ENCODE measurements around the gene FOXJ2.
"Not testable (repeated sequence)": the region's sequence is repeated elsewhere in the genome, so short reads cannot be mapped to it uniquely, and the experiment has no call there.

The FOXJ2 gene

GRCh38 chr12:8032242-8033152 is at the start of gene FOXJ2:
FOXJ2 (plus strand) TSS chr12:8032716; CDS start chr12:8039833, 7,117 bp downstream.
- peak; percentile 67 for DNase-seq

- not testable (repeated sequence) for DNase-seq
Measured at GRCh38 chr12:7983019-7983418, 49.5 kb upstream of the FOXJ2 start.

- DNase-seq = not testable (repeated sequence)
Measured at GRCh38 chr12:7983460-7983859, 49.1 kb upstream of the FOXJ2 start.

- DNase-seq = no peak
Measured at GRCh38 chr12:7984900-7985299, 47.6 kb upstream of the FOXJ2 start.

- no peak for DNase-seq
Measured at GRCh38 chr12:7985802-7986418, 46.6 kb upstream of the FOXJ2 start.

- no peak for DNase-seq
Measured at GRCh38 chr12:7989827-7990491, 42.6 kb upstream of the FOXJ2 start.

- DNase-seq = no peak
Measured at GRCh38 chr12:7991535-7991934, 41.0 kb upstream of the FOXJ2 start.

GRCh38 chr12:7994731-7995205 is 37.7 kb upstream of the FOXJ2 start:
- no peak for DNase-seq

GRCh38 chr12:7995266-7995963 is 37.1 kb upstream of the FOXJ2 start:
- no peak for DNase-seq

GRCh38 chr12:8000827-8001226 is 31.7 kb upstream of the FOXJ2 start:
- DNase-seq = not testable (repeated sequence)

- DNase-seq = not testable (repeated sequence)
Measured at GRCh38 chr12:8001496-8001895, 31.0 kb upstream of the FOXJ2 start.

GRCh38 chr12:8004897-8005296 is 27.6 kb upstream of the FOXJ2 start:
- not testable (repeated sequence) for DNase-seq

- no peak for DNase-seq
Measured at GRCh38 chr12:8011331-8011730, 21.2 kb upstream of the FOXJ2 start.

GRCh38 chr12:8012651-8013309 is 19.7 kb upstream of the FOXJ2 start:
- DNase-seq = no peak

- DNase-seq = no peak
Measured at GRCh38 chr12:8014836-8015235, 17.7 kb upstream of the FOXJ2 start.

- not testable (repeated sequence) for DNase-seq
Measured at GRCh38 chr12:8018213-8018612, 14.3 kb upstream of the FOXJ2 start.

- DNase-seq = peak; percentile 46
Measured at GRCh38 chr12:8018666-8019581, 13.6 kb upstream of the FOXJ2 start.

- peak; percentile 68 for DNase-seq
Measured at GRCh38 chr12:8026291-8026900, 6.1 kb upstream of the FOXJ2 start.

- DNase-seq = no peak
Measured at GRCh38 chr12:8027856-8028255, 4.7 kb upstream of the FOXJ2 start.

- no peak for DNase-seq
Measured at GRCh38 chr12:8028267-8028666, 4.2 kb upstream of the FOXJ2 start.

- no peak for DNase-seq
Measured at GRCh38 chr12:8030189-8030588, 2.3 kb upstream of the FOXJ2 start.

All from 8988T (cell line).